K562 (cell line): ENCODE results near the gene MYO1D. TPM values are rescaled to one million over a fixed set of nuclear protein-coding genes. Genes with fewer than 3 reads are reported as not detected.

ENCODE experiments used
- ATF1 ChIP-seq, 2 experiments: fragments of 450-650 bp in 1 of 2; IDR thresholded peaks; 2 replicates each; pipeline ENCODE4 v1.6.1; 2016; ENCODE audit warnings: missing compliant biosample characterization in 1 of 2, missing genetic modification characterization in 1 of 2
- CBFA2T3 ChIP-seq: fragments of 450-650 bp; IDR thresholded peaks from 2 replicates; pipeline ENCODE4 v1.6.1; 2017
- CBX1 ChIP-seq: sonication (generic); IDR thresholded peaks from 2 replicates; pipeline ENCODE4 v1.6.1; 2016; ENCODE audit warnings: antibody characterized with exemption, low read depth, mild to moderate bottlenecking
- CHCHD3 ChIP-seq: fragments of 250-450 bp; sonication (Bioruptor Pico); IDR thresholded peaks from 2 replicates; pipeline ENCODE4 v2.1.2; 2022; ENCODE audit warnings: mild to moderate bottlenecking
- CUX1 ChIP-seq: fragments of 200-800 bp; sonication (Bioruptor generic); IDR thresholded peaks from 2 replicates; pipeline ENCODE4 v1.6.1; 2016; ENCODE audit warnings: missing genetic modification characterization, missing compliant biosample characterization
- DPF2 ChIP-seq: fragments of 450-650 bp; IDR thresholded peaks from 2 replicates; pipeline ENCODE4 v1.6.1; 2016
- EP400 ChIP-seq: fragments of 450-650 bp; IDR thresholded peaks from 2 replicates; pipeline ENCODE4 v1.6.1; 2017; ENCODE audit warnings: antibody characterized with exemption, mild to moderate bottlenecking, moderate library complexity
- KDM1A ChIP-seq, 2 experiments: fragments of 450-650 bp; IDR thresholded peaks; 2 replicates each; pipeline ENCODE4 v1.6.1; 2016; ENCODE audit warnings: mild to moderate bottlenecking in 2 of 2
- MEF2D ChIP-seq: conservative IDR thresholded peaks from 2 replicates; pipeline ENCODE4 v1.6.1; 2016; ENCODE audit warnings: low read depth, missing genetic modification characterization, missing compliant biosample characterization
- MTF1 ChIP-seq: fragments of 250-450 bp; sonication (Bioruptor Pico); IDR thresholded peaks from 2 replicates; pipeline ENCODE4 v1.9.0; 2021; ENCODE audit warnings: moderate library complexity, mild to moderate bottlenecking, inconsistent platforms, borderline replicate concordance
- SIRT6 ChIP-seq: IDR thresholded peaks from one replicate; pipeline ENCODE4 v1.6.1; 2012; ENCODE audit warnings: low read depth, mild to moderate bottlenecking, control low read depth, inconsistent platforms, low read length, moderate library complexity
- SP2 ChIP-seq: IDR thresholded peaks from 2 replicates; pipeline ENCODE4 v1.6.1; 2011; ENCODE audit warnings: mild to moderate bottlenecking, low read depth, low read length, moderate library complexity; ENCODE audit not compliant: poor library complexity, severe bottlenecking; ENCODE audit errors: extremely low read depth
- SRSF9 ChIP-seq: fragments of 200-400 bp; formaldehyde crosslinking; IDR thresholded peaks from 2 replicates; pipeline ENCODE4 v1.6.1; 2017; ENCODE audit warnings: low read depth, low read length, borderline replicate concordance
- TCF3 ChIP-seq: sonication (generic); formaldehyde crosslinking; IDR thresholded peaks from 2 replicates; pipeline ENCODE4 v1.4.0; 2020; ENCODE audit warnings: mild to moderate bottlenecking, missing genetic modification reagents
- ZNF175 ChIP-seq: fragments of 200-800 bp; sonication (Bioruptor generic); IDR thresholded peaks from 2 replicates; pipeline ENCODE4 v1.6.1; 2016; ENCODE audit warnings: low read depth, mild to moderate bottlenecking, missing genetic modification characterization, missing compliant biosample characterization
- ZNF740 ChIP-seq, 3 experiments: fragments of 200-800 bp in 1 of 3; sonication (Bioruptor generic) in 1 of 3; sonication (generic) in 1 of 3; formaldehyde crosslinking in 1 of 3; IDR thresholded peaks; 2 replicates each; pipeline versions ENCODE4 v1.6.1 to v1.8.0; 2016 to 2022; ENCODE audit warnings: mild to moderate bottlenecking in 2 of 3, missing compliant biosample characterization in 2 of 3, missing genetic modification characterization in 2 of 3, missing genetic modification reagents in 1 of 3
- ZNF76 ChIP-seq: fragments of 250-450 bp; sonication (Bioruptor Pico); IDR thresholded peaks from 2 replicates; pipeline ENCODE4 v1.4.0; 2020; ENCODE audit warnings: mild to moderate bottlenecking, moderate library complexity, borderline replicate concordance
- ZZZ3 ChIP-seq: fragments of 450-650 bp; IDR thresholded peaks from 2 replicates; pipeline ENCODE4 v1.6.1; 2016; ENCODE audit warnings: antibody characterized with exemption, mild to moderate bottlenecking, moderate library complexity
- polyA plus RNA-seq, 8 experiments: library from polyadenylated mRNA; depleted of rRNA in 4 of 8; stranded (reverse) in 5 of 8; unstranded in 3 of 8; fragments of >200 nt; fragmentation: Nextera tagmentation in 2 of 8; fragmentation: Illumina TruSeq in 1 of 8; extraction: Ambion mirVana in 2 of 8; extraction: Trizol in 1 of 8; gene quantifications; 2 replicates each; pipeline versions ENCODE4 v1.2.1 to v1.2.3, GENCODE V29; 2011 to 2014; ENCODE audit warnings: inconsistent platforms in 1 of 8, missing spikeins in 1 of 8
- total RNA-seq, 7 experiments: library from RNA; depleted of rRNA in 6 of 7; stranded (reverse); fragments of >200 nt in 6 of 7; fragmentation: Illumina TruSeq in 2 of 7; extraction: Trizol in 2 of 7; gene quantifications; 2 replicates each; pipeline versions ENCODE4 v1.2.1 to v1.2.3, GENCODE V29; 2011 to 2021; ENCODE audit warnings: low replicate concordance in 1 of 7
- TF ChIP-seq, protein P1 (sequence below), 2 experiments: fragments of 450-650 bp; conservative IDR thresholded peaks; 2 replicates each; pipeline ENCODE4 v1.6.1; 2017; ENCODE audit warnings: mild to moderate bottlenecking in 2 of 2, moderate library complexity in 2 of 2

The MYO1D gene
- total and polyA plus RNA-seq, 9 of the 15 experiments (the other 6 are each of a cell fraction or from before 2014, with no cell fraction given): 2.1 to 71.2 (median 45.4) TPM

DNA sequence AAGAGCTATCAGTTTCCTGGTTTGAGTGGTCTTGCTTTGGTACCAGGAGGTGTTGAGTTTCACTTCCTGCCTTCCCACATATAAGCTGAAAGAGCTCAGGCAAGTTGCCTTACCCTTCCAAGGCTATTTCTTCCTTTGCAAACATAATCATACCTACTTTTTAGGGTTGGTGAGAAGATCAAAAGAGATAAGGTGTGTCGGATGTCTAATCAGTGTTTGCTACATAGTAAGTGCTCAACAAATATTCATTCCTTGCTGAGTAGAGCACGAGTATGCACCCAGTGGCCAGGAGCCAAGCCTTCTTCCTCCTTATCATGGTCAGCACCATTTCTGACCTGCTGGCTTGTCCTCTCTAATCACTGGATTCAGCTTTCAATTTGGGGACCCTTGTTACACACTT is 38.3 kb upstream of the MYO1D start (continued):
- TF ChIP-seq CUX1 (no peak), ZNF740 (CRISPR knock-in tag; IDR thresholded peaks at IDR 0.05) (no peak), ZNF740 (tag; IDR thresholded peaks at IDR 0.05) (no peak), ZNF175 (CRISPR knock-in tag) (no peak), MTF1 (CRISPR knock-in tag) (no peak), EP400 (0 out of 2 replicates have a peak, but pooled peaks have one; percentile 35), ZNF76 (CRISPR knock-in tag) (no peak), SP2 (no peak), KDM1A (IDR thresholded peaks at IDR 0.05) (peak; percentile 46 to 73; a peak in 3 of 4 replicates), TCF3 (CRISPR knock-in tag) (peak; percentile 45; the same call in 1 of the 2 replicates), CHCHD3 (CRISPR knock-in tag) (no peak), DPF2 (peak; percentile 49; the same call in 1 of the 2 replicates), ATF1 (CRISPR knock-in tag; IDR thresholded peaks at IDR 0.05) (no peak), ATF1 (tag; IDR thresholded peaks at IDR 0.05) (no peak), SRSF9 (no peak), CBFA2T3 (peak; percentile 81), MEF2D (no peak), ZZZ3 (no peak), CBX1 (no peak), SIRT6 (no peak)
- TF ChIP-seq, protein P1, sequence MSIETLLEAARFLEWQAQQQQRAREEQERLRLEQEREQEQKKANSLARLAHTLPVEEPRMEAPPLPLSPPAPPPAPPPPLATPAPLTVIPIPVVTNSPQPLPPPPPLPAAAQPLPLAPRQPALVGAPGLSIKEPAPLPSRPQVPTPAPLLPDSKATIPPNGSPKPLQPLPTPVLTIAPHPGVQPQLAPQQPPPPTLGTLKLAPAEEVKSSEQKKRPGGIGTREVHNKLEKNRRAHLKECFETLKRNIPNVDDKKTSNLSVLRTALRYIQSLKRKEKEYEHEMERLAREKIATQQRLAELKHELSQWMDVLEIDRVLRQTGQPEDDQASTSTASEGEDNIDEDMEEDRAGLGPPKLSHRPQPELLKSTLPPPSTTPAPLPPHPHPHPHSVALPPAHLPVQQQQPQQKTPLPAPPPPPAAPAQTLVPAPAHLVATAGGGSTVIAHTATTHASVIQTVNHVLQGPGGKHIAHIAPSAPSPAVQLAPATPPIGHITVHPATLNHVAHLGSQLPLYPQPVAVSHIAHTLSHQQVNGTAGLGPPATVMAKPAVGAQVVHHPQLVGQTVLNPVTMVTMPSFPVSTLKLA (conservative IDR thresholded peaks at IDR 0.05): no peak; a peak in 1 of 4 replicates
